ENCODE results near the gene ANKRD29.
"Not testable (repeated sequence)": the region's sequence is repeated elsewhere in the genome, so short reads cannot be mapped to it uniquely, and the experiment has no call there.

Gene ANKRD29

DNA sequence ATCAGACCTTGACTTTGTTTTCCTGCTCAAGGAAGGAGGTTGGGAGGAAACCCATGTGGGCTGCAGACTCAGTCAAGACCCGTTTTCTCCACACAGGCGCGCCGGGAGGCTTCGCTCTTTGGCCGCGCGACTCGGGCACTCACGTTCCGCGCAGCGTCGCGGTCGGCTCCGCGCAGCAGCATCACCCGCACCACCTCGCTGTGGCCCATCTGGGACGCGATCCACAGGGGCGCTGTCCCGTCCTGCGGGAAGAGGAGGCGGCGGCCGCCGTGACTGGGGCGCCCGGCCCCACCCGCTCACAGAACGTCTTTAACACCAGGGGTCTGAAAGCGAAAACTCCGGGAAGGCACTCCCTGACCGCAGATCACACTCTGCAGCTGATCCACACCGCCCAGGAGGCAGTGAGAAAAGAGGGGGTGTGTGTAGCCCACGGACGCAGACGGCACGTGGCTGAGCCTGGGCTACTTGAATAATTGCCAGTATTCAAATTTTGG is 43.3 kb downstream of the ANKRD29 start:
- DNase-seq (ENCODE audit: extremely low spot score, insufficient read length, low read depth) (no peak), FAIRE-seq (peak; percentile 24)

GRCh38 chr18:23618862-23619387 is 43.8 kb downstream of the ANKRD29 start:
- DNase-seq (ENCODE audit: extremely low spot score, insufficient read length, low read depth) (no peak), FAIRE-seq (peak; percentile 66)

DNA sequence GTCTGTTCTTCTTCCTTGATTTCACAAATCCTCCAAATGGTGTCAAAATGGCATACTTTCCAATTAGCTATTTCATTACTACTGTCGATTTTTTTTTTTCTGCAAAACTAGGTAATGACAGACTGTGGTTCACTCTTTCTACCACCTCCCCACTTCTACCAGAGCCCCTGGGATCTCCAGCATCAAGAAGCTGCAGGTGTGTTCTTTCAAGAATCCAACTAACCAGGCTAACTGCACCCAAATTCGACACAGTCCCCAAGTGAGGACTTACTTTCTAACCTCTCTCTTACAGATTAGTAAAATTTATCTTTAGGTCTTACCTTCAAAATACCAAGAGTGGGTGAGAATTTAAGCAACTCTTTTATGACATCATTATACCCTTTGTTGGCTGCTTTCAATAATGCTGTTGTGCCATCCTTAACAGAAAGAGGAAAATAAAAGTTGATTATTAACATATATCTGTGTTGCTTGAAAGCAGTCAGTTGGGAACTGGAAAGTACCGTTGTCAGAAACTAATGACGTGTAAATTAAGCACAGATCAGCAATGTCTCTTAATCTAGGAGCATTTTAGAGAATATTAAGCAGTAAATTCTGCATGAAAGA is 45.2 kb downstream of the ANKRD29 start:
- peak; percentile 87 for FAIRE-seq

DNA sequence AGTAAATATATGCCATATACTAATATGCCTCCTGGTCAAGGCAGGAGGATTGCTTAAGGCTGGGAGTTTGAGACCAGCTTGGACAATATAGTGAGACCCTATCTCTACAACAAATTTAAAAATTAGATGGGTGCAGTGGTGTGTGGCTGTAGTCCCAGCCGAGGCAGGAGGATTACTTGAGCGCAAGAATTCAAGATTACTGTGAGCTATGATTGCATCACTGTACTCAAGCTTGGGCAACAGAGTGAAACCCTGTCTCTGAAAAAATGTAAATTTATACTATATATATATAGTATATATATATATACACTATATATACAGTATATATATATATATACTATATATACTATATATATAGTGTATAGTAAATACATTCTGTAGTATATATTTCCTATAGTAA is 46.5 kb downstream of the ANKRD29 start:
- no peak for FAIRE-seq
- no peak for DNase-seq (ENCODE audit: extremely low spot score, insufficient read length, low read depth)

More for the DNA sequence above, 45.2 kb downstream of the ANKRD29 start:
- no peak for DNase-seq (ENCODE audit: extremely low spot score, insufficient read length, low read depth)

GRCh38 chr18:23614891-23615290 is 47.8 kb downstream of the ANKRD29 start:
- FAIRE-seq (no peak), DNase-seq (ENCODE audit: extremely low spot score, insufficient read length, low read depth) (no peak)

DNA sequence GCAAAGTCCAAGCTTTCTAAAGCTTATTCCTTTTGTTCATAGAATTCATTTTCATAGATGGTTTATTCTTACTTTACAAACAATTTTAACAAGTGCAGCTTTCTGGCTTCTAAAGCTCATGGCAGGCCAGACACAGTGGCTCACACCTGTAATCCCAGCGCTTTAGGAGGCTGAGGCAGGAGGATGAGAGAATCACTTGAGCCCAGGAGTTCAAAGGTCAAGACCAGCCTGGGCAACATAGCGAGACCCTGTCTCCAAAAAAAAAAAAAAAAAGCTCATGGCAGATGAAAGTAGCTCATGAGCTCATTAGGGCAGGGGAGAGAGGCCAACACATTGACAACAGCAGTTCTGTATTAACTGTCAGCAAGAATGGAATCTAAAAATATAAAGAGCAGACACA is 48.3 kb downstream of the ANKRD29 start:
- FAIRE-seq = no peak

DNA sequence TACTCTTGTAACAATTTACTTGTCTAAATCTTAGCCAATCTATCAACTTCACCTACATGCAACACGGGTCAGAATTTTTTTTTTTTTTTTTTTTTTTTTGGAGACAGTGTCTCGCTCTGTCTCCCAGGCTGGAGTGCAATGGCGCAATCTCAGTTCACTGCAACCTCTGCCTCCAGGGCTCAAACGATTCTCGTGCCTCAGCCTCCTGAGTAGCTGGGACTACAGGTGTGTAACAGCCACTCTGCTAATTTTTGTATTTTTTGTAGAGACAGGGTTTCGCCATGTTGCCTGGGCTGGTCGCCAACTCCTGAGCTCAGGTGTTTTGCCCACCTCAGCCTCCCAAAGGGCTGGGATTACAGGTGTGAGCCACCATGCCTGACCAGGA is 49.6 kb downstream of the ANKRD29 start:
- not testable (repeated sequence) for DNase-seq (ENCODE audit: extremely low spot score, insufficient read length, low read depth); FAIRE-seq

More for the DNA sequence above, 48.3 kb downstream of the ANKRD29 start:
- DNase-seq (ENCODE audit: extremely low spot score, insufficient read length, low read depth) = no peak

DNA sequence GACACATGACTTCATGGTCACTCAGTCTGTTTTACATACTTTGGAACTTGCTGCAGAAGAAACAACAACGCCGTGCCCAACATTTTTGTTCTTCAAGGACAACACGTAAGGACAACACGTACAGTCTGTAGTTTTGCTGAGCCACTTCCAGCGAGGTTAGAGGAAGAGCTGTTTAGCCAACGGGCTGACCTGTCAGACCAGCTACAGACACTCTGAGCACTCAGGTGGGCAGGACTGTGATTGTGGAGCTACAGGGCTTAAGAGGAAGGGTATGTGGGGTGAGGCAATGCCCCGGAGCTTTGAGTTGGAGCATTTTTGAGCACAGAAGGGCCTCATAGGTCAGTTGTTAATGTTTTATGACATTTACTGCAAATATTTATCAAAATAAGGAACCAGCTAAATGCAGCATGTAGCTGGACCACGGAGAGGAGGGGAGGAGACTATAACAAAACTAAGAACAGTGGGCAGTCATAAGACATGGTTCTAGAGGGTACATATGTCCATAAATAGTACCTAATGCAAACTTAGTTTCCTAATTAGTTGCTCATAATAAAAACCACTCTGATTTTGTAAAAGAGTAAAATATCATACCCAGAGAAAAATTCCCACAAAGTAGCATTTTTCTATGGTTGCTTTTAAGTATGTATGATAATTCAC is 50.1 kb downstream of the ANKRD29 start:
- no peak for DNase-seq (ENCODE audit: extremely low spot score, insufficient read length, low read depth)
- FAIRE-seq = peak; percentile 18

DNA sequence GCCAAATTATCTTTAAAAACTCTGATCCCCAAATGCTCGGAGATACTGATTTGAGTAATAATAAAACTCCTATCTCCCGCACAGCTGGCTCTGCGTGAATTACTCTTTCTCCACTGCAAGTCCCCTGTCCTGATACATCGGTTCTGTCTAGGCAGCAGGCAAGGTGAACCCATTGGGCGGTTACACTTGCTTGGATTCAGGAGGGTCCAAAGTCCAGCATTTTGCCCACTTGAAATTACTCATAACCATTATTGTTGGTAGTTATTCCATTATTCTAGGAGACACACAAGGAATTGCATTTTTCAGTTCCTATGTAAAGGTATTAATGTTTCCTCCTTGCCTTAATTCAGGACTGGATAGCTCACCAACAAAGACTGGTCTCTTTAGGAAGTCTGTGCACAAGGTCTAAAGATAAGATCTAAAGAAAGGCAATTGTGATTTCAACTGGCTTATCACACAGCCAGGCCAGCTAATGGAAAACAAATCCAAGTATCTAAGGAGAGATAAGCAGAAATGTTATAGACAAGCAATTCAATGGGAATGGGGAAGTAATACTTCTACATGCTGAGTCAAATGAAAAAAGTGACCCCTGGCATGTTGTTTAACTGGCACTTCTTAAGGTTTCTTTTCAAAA is 53.2 kb downstream of the ANKRD29 start:
- FAIRE-seq (no peak), DNase-seq (ENCODE audit: extremely low spot score, insufficient read length, low read depth) (no peak)

- no peak for DNase-seq (ENCODE audit: extremely low spot score, insufficient read length, low read depth)
- FAIRE-seq = no peak
Observed at GRCh38 chr18:23608211-23608610, 54.5 kb downstream of the ANKRD29 start.

GRCh38 chr18:23605941-23606340 is 56.8 kb downstream of the ANKRD29 start:
- FAIRE-seq = no peak
- DNase-seq (ENCODE audit: extremely low spot score, insufficient read length, low read depth) = no peak

GRCh38 chr18:23599809-23600208 is 62.9 kb downstream of the ANKRD29 start:
- DNase-seq (ENCODE audit: extremely low spot score, insufficient read length, low read depth) (no peak), FAIRE-seq (no peak)

DNA sequence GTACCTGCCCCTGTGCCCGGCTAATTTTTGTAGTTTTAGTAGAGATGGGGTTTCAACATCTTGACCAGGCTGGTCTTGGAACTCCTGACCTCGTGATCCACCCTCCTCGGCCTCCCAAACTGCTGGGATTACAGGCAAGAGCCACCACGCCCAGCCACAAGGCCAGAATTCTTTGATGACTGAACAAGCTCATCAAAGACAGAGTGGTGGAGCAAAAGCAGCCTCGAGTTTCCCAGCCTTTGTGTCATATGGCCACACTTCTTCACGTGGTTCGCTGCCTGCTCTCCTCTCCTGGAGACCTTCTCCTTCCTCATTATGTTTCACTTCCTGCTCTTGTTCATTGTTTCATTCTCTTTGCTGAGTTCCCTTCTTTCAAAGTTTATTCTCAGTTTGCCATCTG is 66.5 kb downstream of the ANKRD29 start:
- no peak for DNase-seq (ENCODE audit: extremely low spot score, insufficient read length, low read depth)
- no peak for FAIRE-seq

DNA sequence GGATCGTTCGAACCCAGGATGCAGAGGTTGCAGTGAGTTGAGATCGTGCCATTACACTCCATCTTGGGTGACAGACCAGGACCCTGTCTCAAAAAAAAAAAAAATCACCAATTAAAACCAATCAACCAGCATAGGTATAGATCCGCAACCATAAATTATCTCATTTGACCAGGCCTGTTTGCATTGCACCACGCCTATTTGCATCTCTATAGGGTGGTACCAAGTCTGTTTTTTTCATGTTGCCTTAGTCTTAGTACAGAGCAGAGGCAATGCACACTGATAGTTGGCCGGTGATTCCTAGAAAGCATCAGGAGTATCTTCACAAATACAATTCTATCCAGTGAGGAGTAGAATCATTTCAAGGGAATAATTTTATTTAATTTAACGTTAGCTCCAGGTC is 67.1 kb downstream of the ANKRD29 start:
- FAIRE-seq = no peak
- no peak for DNase-seq (ENCODE audit: extremely low spot score, insufficient read length, low read depth)

- no peak for DNase-seq (ENCODE audit: extremely low spot score, insufficient read length, low read depth)
- FAIRE-seq = no peak
Observed at GRCh38 chr18:23593720-23594119, 69.0 kb downstream of the ANKRD29 start.

DNA sequence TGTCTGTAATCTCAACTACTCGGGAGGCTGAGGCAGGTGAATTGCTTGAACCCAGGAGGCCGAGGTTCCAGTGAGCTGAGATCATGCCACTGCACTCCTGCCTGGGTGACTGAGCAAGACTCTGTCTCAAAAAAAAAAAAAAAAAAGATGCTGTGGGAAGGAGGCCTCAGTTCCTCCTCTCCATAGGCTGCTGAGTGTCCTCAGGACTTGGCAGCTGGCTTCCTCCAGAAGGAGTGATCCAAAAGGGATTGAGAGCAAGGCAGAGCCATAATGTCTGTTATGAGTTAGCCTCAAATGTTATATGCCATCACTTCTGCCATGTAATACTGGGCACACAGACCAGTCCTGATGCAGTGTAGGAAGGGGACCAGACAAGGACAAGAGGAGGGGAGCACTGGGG is 69.8 kb downstream of the ANKRD29 start:
- DNase-seq (ENCODE audit: extremely low spot score, insufficient read length, low read depth) (no peak), FAIRE-seq (no peak)

DNA sequence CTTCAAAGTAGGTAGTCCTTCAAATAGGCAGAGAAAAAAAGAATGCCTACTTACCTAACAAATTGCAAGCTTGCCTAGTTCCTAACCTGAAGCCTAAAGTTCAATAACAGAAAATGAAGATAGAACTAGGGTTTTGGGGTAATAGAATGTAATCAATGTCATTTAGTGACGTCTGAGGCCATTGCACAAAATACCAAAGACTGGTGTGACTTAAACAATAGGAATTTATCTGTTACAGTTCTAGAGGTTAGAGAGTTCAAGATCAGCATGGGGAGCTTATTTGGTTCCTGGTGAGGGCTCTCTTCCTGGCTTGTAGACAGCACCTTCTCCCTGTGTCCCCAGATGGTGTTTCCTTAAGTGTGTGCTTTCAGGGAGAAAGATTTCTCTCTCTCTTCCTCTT is 71.7 kb downstream of the ANKRD29 start:
- DNase-seq (ENCODE audit: extremely low spot score, insufficient read length, low read depth) = no peak
- no peak for FAIRE-seq

DNA sequence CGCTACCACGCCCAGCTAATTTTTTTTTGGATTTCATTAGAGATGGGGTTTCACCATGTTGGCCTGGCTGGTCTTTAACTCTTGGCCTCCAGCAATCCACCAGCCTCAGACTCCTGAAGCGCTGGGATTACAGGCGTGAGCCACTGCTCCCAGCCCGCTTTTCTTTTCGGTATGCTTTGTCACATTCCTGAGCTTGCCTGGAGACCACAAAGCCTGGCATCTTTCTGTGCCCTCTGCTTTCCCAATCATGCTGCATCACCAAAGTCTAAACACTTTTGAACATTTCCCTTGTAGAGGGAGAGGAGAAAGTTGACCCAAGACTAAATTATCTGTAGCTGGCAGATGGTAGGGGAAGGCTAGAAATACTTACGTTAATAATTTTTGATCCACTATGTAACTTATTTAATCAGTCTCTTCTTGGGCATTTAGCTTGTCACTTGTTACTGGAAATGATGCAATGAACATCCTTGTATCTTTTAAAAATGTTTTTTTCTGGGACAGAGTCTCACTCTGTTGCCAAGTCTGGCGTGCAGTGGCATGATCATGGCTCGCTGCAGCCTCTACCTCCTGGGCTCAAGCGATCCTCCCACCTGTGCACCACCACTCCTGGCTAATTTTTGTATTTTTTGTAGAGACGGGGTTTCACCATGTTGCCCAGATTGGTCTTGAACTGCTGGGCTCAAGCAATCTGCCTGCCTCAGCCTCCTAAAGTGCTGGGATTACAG is 73.7 kb downstream of the ANKRD29 start:
- no peak for FAIRE-seq
- no peak for DNase-seq (ENCODE audit: extremely low spot score, insufficient read length, low read depth)

- DNase-seq (ENCODE audit: extremely low spot score, insufficient read length, low read depth) = no peak
- FAIRE-seq = no peak
Observed at GRCh38 chr18:23587220-23587642, 75.5 kb downstream of the ANKRD29 start.
